ENCODE measurements around the gene EYA3.

Gene EYA3

GRCh38 chr1:28058168-28058567 lies 30.2 kb downstream of the EYA3 start:
- no peak for DNase-seq (ENCODE audit: extremely low read depth, low read depth)
- TF ChIP-seq CTCF (IDR thresholded peaks at IDR 0.05; ENCODE audit: low read depth, low read length): no peak

DNA sequence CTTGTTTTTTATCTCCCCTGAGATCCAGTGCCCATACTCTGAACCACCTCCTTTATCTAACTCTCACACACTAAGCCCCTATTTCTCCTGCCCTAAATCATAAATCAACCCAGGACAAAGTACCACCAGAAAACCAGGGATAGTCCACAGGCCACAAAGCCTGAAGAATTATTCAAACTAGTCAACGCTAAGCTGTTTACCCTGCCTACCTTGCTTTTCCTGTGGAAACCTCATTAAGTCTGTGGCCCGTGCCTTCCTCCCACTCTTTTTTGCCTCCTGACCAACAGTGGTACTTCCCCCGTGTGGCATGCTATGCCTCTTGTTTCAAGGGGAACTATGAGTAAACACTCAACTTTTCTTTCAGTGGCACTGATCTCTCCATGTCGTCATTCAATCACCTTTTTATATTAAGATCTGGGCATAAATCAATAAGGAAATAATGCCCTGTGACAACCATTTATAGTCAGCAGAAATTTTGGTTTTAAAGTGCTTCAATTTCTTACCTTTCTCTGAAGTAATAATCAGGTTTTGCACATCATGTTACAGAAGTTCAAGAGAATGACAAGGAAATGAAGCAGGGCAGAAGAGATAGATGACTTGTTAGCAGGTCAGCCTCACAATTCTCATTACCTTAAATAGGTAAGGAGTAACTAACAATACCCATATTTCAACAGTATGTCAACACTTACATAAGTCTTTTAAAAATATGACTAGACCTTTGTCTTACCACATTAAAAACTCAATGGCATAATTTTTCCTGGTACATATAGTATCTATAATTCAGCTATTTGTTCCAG lies 32.1 kb downstream of the EYA3 start:
- TF ChIP-seq CTCF (IDR thresholded peaks at IDR 0.05; ENCODE audit: low read depth, low read length): no peak
- no peak for DNase-seq (ENCODE audit: extremely low read depth, low read depth)

- no peak for TF ChIP-seq CTCF (IDR thresholded peaks at IDR 0.05; ENCODE audit: low read depth, low read length)
- no peak for DNase-seq (ENCODE audit: extremely low read depth, low read depth)
These were observed 37.6 kb downstream of the EYA3 start for GRCh38 chr1:28050776-28051175.

GRCh38 chr1:28046716-28047115 lies 41.7 kb downstream of the EYA3 start:
- TF ChIP-seq CTCF (IDR thresholded peaks at IDR 0.05; ENCODE audit: low read depth, low read length): no peak
- DNase-seq (ENCODE audit: extremely low read depth, low read depth): no peak

- DNase-seq (ENCODE audit: extremely low read depth, low read depth): no peak
- TF ChIP-seq CTCF (IDR thresholded peaks at IDR 0.05; ENCODE audit: low read depth, low read length): no peak
These were observed 42.6 kb downstream of the EYA3 start for GRCh38 chr1:28045777-28046176.

DNA sequence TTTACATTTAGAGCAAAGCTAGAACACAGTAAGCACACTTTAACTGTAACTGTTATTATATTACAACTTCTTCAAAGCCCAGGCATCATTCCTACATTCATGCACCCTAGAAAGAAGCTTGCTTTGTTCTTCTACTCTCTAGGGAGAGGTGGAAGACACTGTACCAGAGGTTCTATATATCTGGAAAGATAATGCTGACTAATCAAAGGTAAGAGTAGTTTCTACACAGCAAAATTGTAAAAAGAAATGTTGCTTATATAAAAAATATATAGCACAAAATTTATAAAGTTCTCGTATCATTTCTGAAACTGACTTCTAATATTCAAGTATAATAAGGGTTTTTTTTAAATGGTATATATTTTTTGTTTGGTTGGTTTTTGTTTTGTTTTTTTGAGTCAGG lies 44.0 kb downstream of the EYA3 start:
- no peak for DNase-seq (ENCODE audit: extremely low read depth, low read depth)
- no peak for TF ChIP-seq CTCF (IDR thresholded peaks at IDR 0.05; ENCODE audit: low read depth, low read length)

DNA sequence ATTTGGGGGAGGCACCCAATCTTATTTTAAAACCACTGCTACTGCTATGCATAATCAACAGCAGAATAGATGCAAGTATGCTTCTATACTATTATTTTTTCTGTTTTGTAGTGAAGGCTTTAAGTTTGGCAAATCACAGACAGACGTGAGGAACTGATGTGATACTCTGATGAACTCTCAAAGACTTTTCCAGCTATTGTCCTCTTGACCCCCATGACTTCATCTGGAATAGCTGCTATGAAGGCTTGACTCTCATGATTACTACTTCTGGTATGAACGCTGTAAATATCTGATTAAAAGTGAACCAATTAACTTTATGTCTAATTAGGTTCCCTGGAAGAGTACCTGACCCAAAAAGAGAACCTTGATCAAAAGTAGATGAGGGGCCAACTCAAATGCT lies 49.1 kb downstream of the EYA3 start:
- no peak for TF ChIP-seq CTCF (IDR thresholded peaks at IDR 0.05; ENCODE audit: low read depth, low read length)
- no peak for DNase-seq (ENCODE audit: extremely low read depth, low read depth)

Measured in AG09319 (cell line).